Muscle layer of colon (tissue), 2 donors: ENCODE data around the gene ARFRP1.
"Not testable (repeated sequence)": the region's sequence is repeated elsewhere in the genome, so short reads cannot be mapped to it uniquely, and the experiment has no call there.

Experiments
- H3K27ac ChIP-seq: one replicate; pipeline ENCODE4 v1.7.0; 2013; ENCODE audit warnings: low read depth, mild to moderate bottlenecking, low read length, moderate library complexity
- H3K27me3 ChIP-seq, 2 donors: one replicate each; pipeline ENCODE4 v1.7.0; 2013; ENCODE audit warnings: low read length in 2 of 2, mild to moderate bottlenecking in 2 of 2; ENCODE audit not compliant: insufficient read depth in 2 of 2, control insufficient read depth in 1 of 2
- H3K36me3 ChIP-seq: one replicate; pipeline ENCODE4 v1.7.0; 2013; ENCODE audit warnings: mild to moderate bottlenecking, low read length; ENCODE audit not compliant: insufficient read depth
- H3K4me1 ChIP-seq: one replicate; pipeline ENCODE4 v1.7.0; 2013; ENCODE audit warnings: mild to moderate bottlenecking, low read length; ENCODE audit not compliant: insufficient read depth
- H3K4me3 ChIP-seq, 2 donors: one replicate each; pipeline ENCODE4 v1.7.0; 2013; ENCODE audit warnings: low read length in 2 of 2, low read depth in 1 of 2, mild to moderate bottlenecking in 1 of 2, moderate library complexity in 1 of 2
- H3K9ac ChIP-seq: one replicate; pipeline ENCODE4 v1.7.0; 2013; ENCODE audit warnings: low read length
- H3K9me3 ChIP-seq: one replicate; pipeline ENCODE4 v1.7.0; 2013; ENCODE audit warnings: mild to moderate bottlenecking, low read length
- donor health status: abdominal sarcoma.
- donor health status: Adenocarcinoma of cecum.

ARFRP1 gene

DNA sequence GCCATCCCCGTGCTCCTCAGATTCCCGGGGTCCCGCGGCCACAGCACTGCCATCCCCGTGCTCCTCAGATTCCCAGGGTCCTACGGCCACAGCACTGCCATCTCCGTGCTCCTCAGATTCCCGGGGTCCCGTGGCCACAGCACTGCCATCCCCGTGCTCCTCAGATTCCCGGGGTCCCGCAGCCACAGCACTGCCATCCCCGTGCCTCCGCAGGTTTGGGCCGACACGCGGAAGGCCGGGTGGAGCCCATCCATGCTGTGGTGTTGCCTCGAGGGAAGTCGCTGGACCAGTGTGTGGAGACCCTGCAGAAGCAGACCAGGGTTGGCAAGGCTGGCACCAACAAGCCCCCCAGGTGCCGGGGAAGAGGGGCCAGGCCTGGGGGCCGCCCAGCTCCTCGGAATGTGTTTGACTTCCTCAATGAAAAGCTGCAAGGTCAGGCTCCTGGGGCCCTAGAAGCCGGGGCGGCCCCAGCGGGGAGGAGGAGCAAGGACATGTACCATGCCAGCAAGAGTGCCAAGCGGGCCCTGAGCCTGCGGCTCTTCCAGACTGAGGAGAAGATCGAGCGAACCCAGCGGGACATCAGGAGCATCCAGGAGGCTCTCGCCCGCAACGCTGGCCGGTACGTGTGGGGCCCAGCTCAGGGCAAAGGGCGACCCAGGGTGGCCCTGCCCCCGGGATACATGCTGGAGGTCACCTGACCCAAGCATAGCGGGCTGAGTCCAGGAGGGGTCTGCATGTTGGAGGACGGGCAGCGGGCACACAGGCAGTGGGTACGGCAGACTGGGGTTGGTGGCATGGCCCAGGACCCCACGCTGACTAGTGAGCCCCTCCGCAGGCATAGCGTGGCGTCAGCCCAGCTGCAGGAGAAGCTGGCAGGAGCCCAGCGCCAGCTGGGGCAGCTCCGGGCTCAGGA lies 27.4 kb upstream of the ARFRP1 start:
- H3K27ac ChIP-seq, result no peak overlapping the region
- H3K4me1 ChIP-seq, result peaks cover 7% of the 10 kb centered on the region
- no peak overlapping the region for H3K9ac ChIP-seq
- no peaks in the 10 kb centered on the region for H3K27me3 ChIP-seq
- H3K9me3 ChIP-seq, result no peaks in the 10 kb centered on the region
- H3K4me3 ChIP-seq, result no peak overlapping the region
- H3K36me3 ChIP-seq, result peaks cover 24% of the 10 kb centered on the region

DNA sequence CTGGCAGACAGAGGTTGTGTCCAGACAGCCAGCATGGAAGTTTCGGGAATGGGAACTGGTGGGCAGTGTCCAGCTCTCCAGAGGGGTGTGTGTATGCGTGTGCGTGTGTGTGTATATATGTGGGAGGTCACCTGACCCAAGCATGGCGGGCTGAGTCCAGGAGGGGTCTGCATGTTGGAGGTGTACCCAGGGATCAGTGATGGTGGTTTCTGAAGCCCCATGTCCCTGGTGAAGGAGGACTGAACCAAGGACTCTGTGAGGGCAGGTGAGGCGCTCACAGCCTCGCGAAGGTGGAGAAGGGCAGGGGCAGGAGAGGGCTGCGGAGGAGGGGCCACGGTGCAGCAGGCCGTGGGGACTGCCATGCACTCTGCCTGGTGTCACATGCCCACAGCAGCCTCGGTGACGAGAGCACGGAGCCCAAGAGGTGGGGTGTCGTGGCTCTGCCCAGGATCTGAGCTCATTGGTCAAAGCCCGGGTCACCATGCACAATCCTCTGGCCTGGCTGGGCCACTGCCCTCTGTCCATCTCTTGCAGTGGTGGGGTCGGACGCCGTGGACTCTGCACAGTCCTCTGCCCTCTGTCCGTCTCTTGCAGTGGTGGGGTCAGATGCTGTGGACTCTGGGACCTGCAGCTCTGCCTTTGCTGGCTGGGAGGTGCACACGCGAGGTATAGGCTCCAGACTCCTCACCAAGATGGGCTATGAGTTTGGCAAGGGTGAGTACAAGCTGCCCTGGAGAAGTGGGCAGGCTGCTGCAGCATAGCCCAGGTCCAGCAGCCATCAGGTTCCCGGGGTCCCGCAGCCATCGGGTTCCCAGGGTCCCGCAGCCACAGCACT lies 26.6 kb upstream of the ARFRP1 start:
- H3K27me3 ChIP-seq, result no peaks in the 10 kb centered on the region
- peaks cover 7% of the 10 kb centered on the region for H3K4me1 ChIP-seq
- H3K36me3 ChIP-seq, result peaks cover 27% of the 10 kb centered on the region
- H3K4me3 ChIP-seq, result no peak overlapping the region
- H3K27ac ChIP-seq, result no peak overlapping the region
- no peaks in the 10 kb centered on the region for H3K9me3 ChIP-seq
- H3K9ac ChIP-seq, result no peak overlapping the region

DNA sequence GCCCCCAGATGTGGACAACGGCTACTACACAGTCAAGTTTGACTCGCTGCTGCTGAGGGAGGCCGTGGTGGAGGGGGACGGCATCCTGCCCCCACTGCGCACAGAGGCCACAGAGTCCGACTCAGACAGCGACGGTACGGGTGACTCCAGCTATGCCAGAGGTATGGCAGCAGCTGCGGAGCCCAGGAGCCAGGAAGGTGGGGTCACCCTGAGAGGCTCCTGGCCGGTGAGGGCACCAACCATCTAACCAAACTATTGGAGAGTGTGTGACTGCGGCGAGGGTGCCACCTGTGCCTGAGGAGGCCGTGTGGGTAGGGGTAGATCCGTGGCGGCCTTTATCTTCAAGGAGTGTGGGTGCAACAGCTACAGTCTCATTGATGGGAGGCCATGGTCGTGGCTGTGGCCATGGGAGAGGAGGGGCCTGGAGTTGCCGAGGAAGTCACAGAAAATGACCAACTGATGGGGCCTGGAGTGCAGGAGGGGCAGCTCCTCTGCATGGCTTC lies 25.9 kb upstream of the ARFRP1 start:
- H3K27me3 ChIP-seq, result no peaks in the 10 kb centered on the region
- H3K4me3 ChIP-seq, result no peak overlapping the region
- no peak overlapping the region for H3K9ac ChIP-seq
- H3K27ac ChIP-seq, result no peak overlapping the region
- peaks cover 27% of the 10 kb centered on the region for H3K36me3 ChIP-seq
- H3K9me3 ChIP-seq, result no peaks in the 10 kb centered on the region
- peaks cover 6% of the 10 kb centered on the region for H3K4me1 ChIP-seq

DNA sequence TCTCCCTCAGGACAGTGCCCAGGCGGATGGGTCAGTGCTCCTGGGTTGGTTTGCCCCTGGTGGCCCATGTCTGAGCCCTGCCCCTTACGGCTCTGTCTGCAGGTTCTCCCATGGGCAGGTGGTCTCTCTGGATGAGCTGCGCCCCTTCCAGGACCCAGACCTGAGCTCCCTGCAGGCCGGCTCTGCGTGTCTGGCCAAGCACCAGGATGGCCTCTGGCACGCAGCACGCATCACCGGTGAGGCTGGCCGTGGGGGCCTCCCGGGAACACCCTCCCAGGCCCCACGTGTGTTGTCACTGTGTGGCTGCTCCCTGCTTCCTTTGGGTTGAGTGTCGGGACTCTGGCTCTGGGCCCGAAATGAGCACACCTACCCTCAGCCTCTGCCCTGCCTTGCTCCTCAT lies 25.3 kb upstream of the ARFRP1 start:
- Histone ChIP-seq H3K4me3 (no peak overlapping the region), H3K27me3 (no peaks in the 10 kb centered on the region), H3K4me1 (peaks cover under 1% of the 10 kb centered on the region), H3K36me3 (peaks cover 27% of the 10 kb centered on the region), H3K9ac (no peak overlapping the region), H3K27ac (no peak overlapping the region), H3K9me3 (no peaks in the 10 kb centered on the region)

DNA sequence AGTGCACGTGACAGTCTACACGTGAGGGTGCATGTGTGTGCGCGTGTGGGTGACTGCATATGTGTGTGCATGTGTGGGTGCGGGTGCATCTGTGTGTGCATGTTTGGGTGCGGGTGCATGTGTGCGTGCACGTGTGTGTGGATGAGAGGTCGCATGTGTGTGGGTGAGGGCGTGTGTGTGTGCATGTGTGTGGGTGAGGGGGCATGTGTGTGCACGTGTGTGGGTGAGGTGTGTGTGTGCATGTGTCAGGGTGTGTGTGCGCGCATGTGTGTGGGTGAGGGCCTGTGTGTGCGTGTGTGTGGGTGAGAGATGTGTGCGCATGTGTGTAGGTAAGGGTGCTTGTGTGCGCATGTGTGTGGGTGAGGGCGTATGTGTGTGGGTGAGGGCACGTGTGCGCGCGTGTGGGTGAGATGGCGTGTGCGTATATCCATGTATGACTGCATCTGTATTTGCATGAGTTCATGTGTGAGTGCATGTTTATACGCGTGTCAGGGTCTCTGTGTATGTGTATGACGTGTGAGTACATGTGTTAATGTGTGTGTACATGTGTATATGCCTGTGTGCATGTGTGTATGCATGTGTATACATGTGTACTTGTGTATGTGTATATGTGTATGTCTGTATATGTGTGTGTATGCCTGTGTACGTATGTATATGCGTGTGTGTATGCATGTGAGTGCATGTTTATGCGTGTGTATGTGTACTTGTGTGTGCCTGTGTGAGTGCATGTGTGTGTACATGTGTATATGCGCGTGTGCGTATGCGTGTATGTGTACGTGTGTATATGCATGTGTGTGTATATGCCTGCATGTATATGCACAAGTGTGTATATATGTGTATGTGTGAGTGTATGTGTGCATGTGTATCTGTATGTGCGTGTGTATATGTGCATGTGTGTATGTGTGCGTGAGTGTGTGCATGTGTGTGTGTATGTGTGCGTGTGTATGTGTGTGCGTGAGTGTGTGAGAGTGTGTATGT lies 24.6 kb upstream of the ARFRP1 start:
- Histone ChIP-seq H3K36me3 (peaks cover 27% of the 10 kb centered on the region), H3K4me1 (no peaks in the 10 kb centered on the region), H3K9me3 (no peaks in the 10 kb centered on the region)

DNA sequence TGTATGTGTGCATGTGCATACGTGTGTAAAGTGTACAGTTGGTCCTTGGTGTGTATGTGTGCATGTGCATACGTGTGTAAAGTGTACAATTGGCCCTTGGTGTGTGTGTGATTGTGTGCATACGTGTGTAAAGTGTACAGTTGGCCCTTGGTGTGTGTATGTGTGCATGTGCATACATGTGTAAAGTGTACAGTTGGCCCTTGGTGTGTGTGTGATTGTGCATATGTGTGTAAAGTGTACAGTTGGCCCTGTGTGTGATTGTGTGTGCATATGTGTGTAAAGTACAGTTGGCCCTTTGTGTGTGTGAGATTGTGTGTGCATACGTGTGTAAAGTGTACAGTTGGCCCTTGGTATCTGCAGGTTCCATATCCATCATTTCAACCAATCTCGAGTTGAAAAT lies 23.6 kb upstream of the ARFRP1 start:
- Histone ChIP-seq H3K9ac (no peak overlapping the region), H3K27ac (no peak overlapping the region), H3K27me3 (no peaks in the 10 kb centered on the region), H3K9me3 (no peaks in the 10 kb centered on the region), H3K36me3 (peaks cover 27% of the 10 kb centered on the region), H3K4me3 (no peak overlapping the region), H3K4me1 (no peaks in the 10 kb centered on the region)

More for the DNA sequence above, 24.6 kb upstream of the ARFRP1 start:
- H3K27me3 ChIP-seq, result no peaks in the 10 kb centered on the region
- H3K4me3 ChIP-seq, result no peak overlapping the region
- H3K27ac ChIP-seq, result no peak overlapping the region
- H3K9ac ChIP-seq, result no peak overlapping the region

- H3K4me1 ChIP-seq, H3K9ac ChIP-seq, H3K27ac ChIP-seq, H3K9me3 ChIP-seq, H3K27me3 ChIP-seq, H3K4me3 ChIP-seq: not testable (repeated sequence)
- H3K36me3 ChIP-seq, result peaks cover 26% of the 10 kb centered on the region
These were observed 22.5 kb upstream of the ARFRP1 start for GRCh38 chr20:63730189-63730733.

DNA sequence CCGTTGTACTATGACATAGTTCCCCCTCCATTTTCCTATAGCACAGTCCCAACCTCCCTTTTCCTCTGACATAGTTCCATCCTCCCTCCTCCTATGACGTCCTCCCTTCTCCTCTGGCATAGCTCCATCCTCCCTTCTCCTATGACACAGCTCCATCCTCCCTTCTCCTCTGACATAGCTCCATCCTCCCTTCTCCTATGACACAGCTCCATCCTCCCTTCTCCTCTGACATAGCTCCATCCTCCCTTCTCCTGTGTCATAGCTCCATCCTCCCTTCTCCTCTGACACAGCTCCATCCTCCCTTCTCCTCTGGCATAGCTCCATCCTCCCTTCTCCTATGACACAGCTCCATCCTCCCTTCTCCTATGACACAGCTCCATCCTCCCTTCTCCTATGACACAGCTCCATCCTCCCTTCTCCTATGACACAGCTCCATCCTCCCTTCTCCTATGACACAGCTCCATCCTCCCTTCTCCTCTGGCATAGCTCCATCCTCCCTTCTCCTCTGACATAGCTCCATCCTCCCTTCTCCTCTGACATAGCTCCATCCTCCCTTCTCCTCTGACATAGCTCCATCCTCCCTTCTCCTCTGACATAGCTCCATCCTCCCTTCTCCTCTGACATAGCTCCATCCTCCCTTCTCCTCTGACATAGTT lies 15.3 kb upstream of the ARFRP1 start:
- H3K4me3 ChIP-seq, H3K4me1 ChIP-seq, H3K27ac ChIP-seq, H3K9ac ChIP-seq, H3K36me3 ChIP-seq, H3K9me3 ChIP-seq, H3K27me3 ChIP-seq: not testable (repeated sequence)

- H3K36me3 ChIP-seq, result peaks cover 19% of the 10 kb centered on the region
These were observed 11.2 kb upstream of the ARFRP1 start for GRCh38 chr20:63718996-63719395.

DNA sequence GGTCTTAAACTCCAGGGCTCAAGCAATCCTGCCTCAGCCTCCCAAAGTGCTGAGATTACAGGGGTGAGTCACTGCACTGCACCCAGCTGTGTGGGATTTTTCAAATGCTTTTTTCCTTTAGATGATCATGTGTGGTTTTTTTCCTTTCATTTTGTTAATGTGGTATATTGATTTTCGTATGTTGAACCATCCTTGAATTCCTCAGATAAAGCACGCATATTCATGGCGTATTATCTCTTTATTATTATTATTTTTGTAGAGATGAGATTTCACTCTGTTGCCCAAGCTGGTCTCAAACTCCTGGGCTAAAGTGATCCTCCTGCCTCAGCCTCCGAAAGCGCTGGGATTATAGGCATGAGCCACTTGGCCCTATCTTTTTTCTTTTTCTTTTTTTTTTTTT lies 7.1 kb upstream of the ARFRP1 start:
- no peak overlapping the region for H3K9ac ChIP-seq
- peaks cover 18% of the 10 kb centered on the region for H3K36me3 ChIP-seq
- H3K9me3 ChIP-seq, result peaks cover 3% of the 10 kb centered on the region
- H3K27me3 ChIP-seq, result no peaks in the 10 kb centered on the region
- no peak overlapping the region for H3K27ac ChIP-seq
- peaks cover 3% of the 10 kb centered on the region for H3K4me1 ChIP-seq
- H3K4me3 ChIP-seq, result no peak overlapping the region

More at GRCh38 chr20:63718996-63719395, 11.2 kb upstream of the ARFRP1 start:
- H3K27ac ChIP-seq, result no peak overlapping the region
- peaks cover 3% of the 10 kb centered on the region for H3K9me3 ChIP-seq
- H3K9ac ChIP-seq, result no peak overlapping the region
- no peaks in the 10 kb centered on the region for H3K27me3 ChIP-seq
- H3K4me3 ChIP-seq, result no peak overlapping the region
- no peaks in the 10 kb centered on the region for H3K4me1 ChIP-seq
